Activated naive CD8-positive, alpha-beta T cell treated with anti-CD3 and anti-CD28 coated beads, Interleukin-2, amount 50 U/mL, for 24 hours (primary cell): ENCODE data around the gene BANK1.

Experiments used
- ATAC-seq: fragments of 150-1000 bp; cut with Tn5 transposase; one replicate; pipeline ENCODE4 v1.10.0; 2021
- DNase-seq: peaks from one replicate; pipeline ENCODE4 v3.0.0; 2021
- H3K27ac Mint-ChIP-seq: one replicate; pipeline ENCODE4 v1.8.0; 2021; ENCODE audit warnings: mild to moderate bottlenecking, mixed read lengths
- H3K27me3 Mint-ChIP-seq: one replicate; pipeline ENCODE4 v1.8.0; 2021; ENCODE audit warnings: mixed read lengths
- H3K36me3 Mint-ChIP-seq: one replicate; pipeline ENCODE4 v1.8.0; 2021; ENCODE audit warnings: low read depth, mixed read lengths
- H3K4me1 Mint-ChIP-seq: one replicate; pipeline ENCODE4 v1.8.0; 2021; ENCODE audit warnings: mixed read lengths
- H3K4me3 Mint-ChIP-seq: one replicate; pipeline ENCODE4 v1.8.0; 2021; ENCODE audit warnings: mild to moderate bottlenecking, moderate library complexity, mixed read lengths
- H3K9me3 Mint-ChIP-seq: one replicate; pipeline ENCODE4 v1.8.0; 2021; ENCODE audit warnings: mixed read lengths

The BANK1 gene

DNA sequence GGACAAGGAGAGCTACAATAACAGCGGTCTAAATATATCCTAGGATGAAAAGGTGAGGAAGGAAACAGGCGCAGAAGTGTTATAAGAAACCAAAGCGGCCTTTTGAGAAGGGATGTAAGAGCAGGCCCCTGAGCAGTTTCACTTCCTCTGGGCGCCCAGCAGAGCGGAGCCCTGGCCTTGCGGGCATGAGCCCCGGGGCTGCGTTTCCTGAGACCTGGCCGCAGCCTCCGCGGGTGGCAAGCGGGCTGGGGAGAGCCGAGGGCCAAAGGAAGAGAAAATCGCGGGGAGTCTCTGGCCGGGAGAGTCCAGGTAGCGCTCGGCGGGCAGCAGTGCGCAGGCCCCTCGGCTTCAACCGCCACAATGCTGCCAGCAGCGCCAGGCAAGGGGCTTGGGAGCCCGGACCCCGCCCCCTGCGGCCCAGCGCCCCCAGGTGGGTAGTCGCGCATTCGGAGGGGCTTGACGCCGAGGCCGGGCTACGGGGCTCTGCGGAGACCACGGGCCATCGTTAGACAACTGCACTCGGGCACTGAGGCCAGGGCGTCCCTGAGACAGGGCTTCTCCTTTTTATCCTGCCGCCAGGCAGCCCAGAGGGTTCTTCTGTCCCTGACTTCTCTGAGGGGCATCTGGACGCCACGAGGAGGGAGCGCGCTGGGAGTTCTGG, at the start of gene BANK1:
Gene BANK1 (plus strand): TSS at position 210 of the 661 bp plus-strand sequence. CDS start 151 bp downstream, at position 361.
- DNase-seq (peak; percentile 56), ATAC-seq (peak; percentile 93)
- Mint-ChIP-seq H3K9me3 (peaks cover 4% of the 10 kb centered on the region), H3K4me1 (peaks cover 19% of the 10 kb centered on the region), H3K4me3 (peak within 1 kb of the TSS; percentile 82), H3K36me3 (no peaks in the 10 kb centered on the region), H3K27me3 (peaks cover 32% of the 10 kb centered on the region), H3K27ac (peak within 1 kb of the TSS; percentile 86)

- no peak for ATAC-seq
- no peak for DNase-seq
- Mint-ChIP-seq H3K36me3 (no peaks in the 10 kb centered on the region), H3K4me3 (no peak overlapping the region), H3K27me3 (no peaks in the 10 kb centered on the region), H3K9me3 (no peaks in the 10 kb centered on the region), H3K4me1 (peaks cover 2% of the 10 kb centered on the region), H3K27ac (no peak overlapping the region)
Measured at GRCh38 chr4:101753721-101754120, 36.8 kb upstream of the BANK1 start.

GRCh38 chr4:101756181-101756580, 34.3 kb upstream of the BANK1 start:
- ATAC-seq (no peak), DNase-seq (no peak)
- Mint-ChIP-seq H3K36me3 (no peaks in the 10 kb centered on the region), H3K4me1 (peaks cover 2% of the 10 kb centered on the region), H3K9me3 (no peaks in the 10 kb centered on the region), H3K4me3 (no peak overlapping the region), H3K27ac (no peak overlapping the region), H3K27me3 (no peaks in the 10 kb centered on the region)

DNA sequence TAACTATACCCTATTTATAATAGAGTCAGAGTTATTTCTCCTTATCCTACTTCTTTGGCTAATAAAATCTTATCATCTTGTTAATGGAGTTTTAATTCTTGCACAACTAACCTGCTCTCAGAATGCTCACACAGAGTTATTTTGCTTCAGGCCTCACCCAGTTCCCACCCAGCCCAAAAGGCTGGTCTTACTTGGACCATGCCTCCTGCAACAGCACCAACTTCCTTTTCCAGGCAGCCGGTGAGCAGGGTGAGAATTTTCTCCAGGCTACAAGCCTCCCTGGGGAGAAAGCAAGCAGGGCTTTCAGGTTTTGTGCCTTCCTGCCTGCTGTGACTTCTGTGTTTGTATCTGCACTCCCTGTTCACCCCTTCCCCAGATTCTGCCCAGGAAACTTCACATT, 29.1 kb upstream of the BANK1 start:
- ATAC-seq = no peak

DNA sequence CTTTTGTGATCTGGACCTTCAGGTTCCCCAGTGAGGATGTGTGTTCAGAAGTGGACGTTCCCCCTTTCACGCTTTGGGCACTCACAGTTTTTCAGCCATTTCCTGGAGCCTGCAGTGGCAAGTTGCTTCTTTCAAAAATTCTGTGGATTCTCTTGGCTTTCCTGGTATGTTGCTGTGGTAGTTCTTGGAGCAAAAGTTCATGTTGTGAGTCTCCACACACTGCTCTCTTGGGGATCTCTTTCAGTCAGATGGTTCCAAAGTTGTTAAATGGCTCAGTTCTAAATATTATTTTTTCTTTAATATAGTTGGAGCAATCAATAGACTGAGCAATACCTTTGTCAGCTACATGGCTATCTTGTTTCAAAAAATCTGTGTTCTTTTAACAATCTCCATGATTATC, 28.5 kb upstream of the BANK1 start:
- H3K4me1 Mint-ChIP-seq = no peaks in the 10 kb centered on the region
- peaks cover 12% of the 10 kb centered on the region for H3K9me3 Mint-ChIP-seq
- H3K27me3 Mint-ChIP-seq = peaks cover 5% of the 10 kb centered on the region
- no peak overlapping the region for H3K4me3 Mint-ChIP-seq
- H3K36me3 Mint-ChIP-seq = no peaks in the 10 kb centered on the region
- DNase-seq (no peak), ATAC-seq (no peak)
- no peak overlapping the region for H3K27ac Mint-ChIP-seq

More for the DNA sequence above, 29.1 kb upstream of the BANK1 start:
- no peak overlapping the region for H3K4me3 Mint-ChIP-seq
- peaks cover 6% of the 10 kb centered on the region for H3K9me3 Mint-ChIP-seq
- DNase-seq = no peak
- no peaks in the 10 kb centered on the region for H3K36me3 Mint-ChIP-seq
- H3K4me1 Mint-ChIP-seq = no peaks in the 10 kb centered on the region
- H3K27me3 Mint-ChIP-seq = peaks cover 2% of the 10 kb centered on the region
- H3K27ac Mint-ChIP-seq = no peak overlapping the region

DNA sequence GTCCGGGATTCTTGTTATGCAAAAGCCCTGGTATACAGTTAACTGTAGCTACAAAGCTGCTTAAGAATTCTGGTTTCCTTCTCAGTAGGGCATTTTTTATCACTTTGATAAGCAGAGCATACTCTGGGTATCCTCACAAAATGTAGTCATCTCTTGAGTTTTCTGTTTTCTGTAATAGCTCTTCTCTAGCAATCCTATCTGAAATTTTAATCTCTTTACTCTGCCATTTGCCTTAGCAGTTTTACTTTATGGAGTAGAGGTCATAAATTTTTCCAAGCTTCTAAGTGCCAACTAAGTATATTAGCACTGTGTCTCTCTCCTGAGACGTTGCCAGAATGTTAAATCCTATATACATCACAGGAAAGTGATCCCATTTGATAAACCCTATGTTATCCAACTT, 28.0 kb upstream of the BANK1 start:
- no peak for ATAC-seq
- H3K9me3 Mint-ChIP-seq = peaks cover 15% of the 10 kb centered on the region

GRCh38 chr4:101763576-101763975, 27.0 kb upstream of the BANK1 start:
- H3K4me1 Mint-ChIP-seq = no peaks in the 10 kb centered on the region
- no peak overlapping the region for H3K27ac Mint-ChIP-seq
- peaks cover 15% of the 10 kb centered on the region for H3K9me3 Mint-ChIP-seq
- no peak for DNase-seq
- H3K4me3 Mint-ChIP-seq = no peak overlapping the region
- ATAC-seq = no peak
- peaks cover 7% of the 10 kb centered on the region for H3K27me3 Mint-ChIP-seq
- no peaks in the 10 kb centered on the region for H3K36me3 Mint-ChIP-seq

More for the DNA sequence above, 28.0 kb upstream of the BANK1 start:
- Mint-ChIP-seq H3K4me1 (no peaks in the 10 kb centered on the region), H3K27me3 (peaks cover 7% of the 10 kb centered on the region), H3K4me3 (no peak overlapping the region), H3K36me3 (no peaks in the 10 kb centered on the region), H3K27ac (no peak overlapping the region)
- no peak for DNase-seq

DNA sequence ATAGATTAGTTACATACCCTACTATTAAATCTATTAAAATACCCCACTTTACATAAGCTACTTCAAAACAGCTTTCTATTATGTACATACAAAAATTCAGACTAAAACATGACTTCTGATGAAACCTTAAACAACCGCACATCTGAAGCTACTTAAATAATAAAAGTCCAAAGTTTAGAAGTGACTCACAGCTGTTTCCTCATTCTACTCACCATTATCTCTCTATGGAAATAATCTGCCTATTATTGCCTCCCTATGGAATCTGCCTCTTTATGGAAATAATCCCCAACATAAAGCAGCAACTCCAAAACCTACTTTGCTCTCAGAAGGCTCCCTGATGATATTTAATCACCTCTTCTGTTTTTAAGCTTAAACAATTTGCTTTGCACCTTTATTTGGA, 15.7 kb upstream of the BANK1 start:
- H3K4me3 Mint-ChIP-seq = no peak overlapping the region
- H3K4me1 Mint-ChIP-seq = no peaks in the 10 kb centered on the region
- H3K27ac Mint-ChIP-seq = no peak overlapping the region
- peaks cover 2% of the 10 kb centered on the region for H3K27me3 Mint-ChIP-seq
- ATAC-seq (no peak), DNase-seq (no peak)
- H3K36me3 Mint-ChIP-seq = peaks cover 2% of the 10 kb centered on the region
- H3K9me3 Mint-ChIP-seq = peaks cover 8% of the 10 kb centered on the region

GRCh38 chr4:101777431-101777830, 13.1 kb upstream of the BANK1 start:
- ATAC-seq (no peak), DNase-seq (no peak)
- Mint-ChIP-seq H3K9me3 (no peaks in the 10 kb centered on the region), H3K4me1 (no peaks in the 10 kb centered on the region), H3K27me3 (peaks cover 2% of the 10 kb centered on the region), H3K36me3 (no peaks in the 10 kb centered on the region), H3K4me3 (no peak overlapping the region), H3K27ac (no peak overlapping the region)

GRCh38 chr4:101780284-101780683, 10.2 kb upstream of the BANK1 start:
- Mint-ChIP-seq H3K4me3 (no peak overlapping the region), H3K27me3 (peaks cover 3% of the 10 kb centered on the region), H3K4me1 (peaks cover 3% of the 10 kb centered on the region), H3K9me3 (no peaks in the 10 kb centered on the region), H3K36me3 (no peaks in the 10 kb centered on the region), H3K27ac (no peak overlapping the region)
- ATAC-seq (no peak), DNase-seq (no peak)

DNA sequence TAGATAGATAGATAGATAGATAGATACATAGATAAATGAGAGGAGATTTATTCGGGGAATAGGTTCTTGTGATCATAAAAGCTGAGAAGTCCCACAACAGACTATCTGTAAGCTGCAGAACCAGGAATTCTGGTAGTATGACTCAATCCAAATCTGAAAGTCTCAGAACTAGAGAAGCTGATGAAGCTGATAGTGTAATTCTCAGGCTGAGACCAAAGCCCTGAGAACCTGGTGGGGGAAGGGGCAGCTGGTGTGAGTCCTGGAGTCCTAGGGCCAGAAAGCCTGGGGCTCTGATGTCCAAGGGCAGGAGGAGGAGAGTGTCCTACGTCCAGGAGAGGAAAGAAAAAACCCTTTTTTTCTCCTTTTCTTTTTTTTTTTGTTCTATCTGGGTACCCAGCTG, 8.0 kb upstream of the BANK1 start:
- H3K4me1 Mint-ChIP-seq = peaks cover 7% of the 10 kb centered on the region
- no peaks in the 10 kb centered on the region for H3K36me3 Mint-ChIP-seq
- peaks cover 3% of the 10 kb centered on the region for H3K27me3 Mint-ChIP-seq
- H3K27ac Mint-ChIP-seq = no peak overlapping the region
- DNase-seq (no peak), ATAC-seq (no peak)
- no peak overlapping the region for H3K4me3 Mint-ChIP-seq
- peaks cover 4% of the 10 kb centered on the region for H3K9me3 Mint-ChIP-seq

DNA sequence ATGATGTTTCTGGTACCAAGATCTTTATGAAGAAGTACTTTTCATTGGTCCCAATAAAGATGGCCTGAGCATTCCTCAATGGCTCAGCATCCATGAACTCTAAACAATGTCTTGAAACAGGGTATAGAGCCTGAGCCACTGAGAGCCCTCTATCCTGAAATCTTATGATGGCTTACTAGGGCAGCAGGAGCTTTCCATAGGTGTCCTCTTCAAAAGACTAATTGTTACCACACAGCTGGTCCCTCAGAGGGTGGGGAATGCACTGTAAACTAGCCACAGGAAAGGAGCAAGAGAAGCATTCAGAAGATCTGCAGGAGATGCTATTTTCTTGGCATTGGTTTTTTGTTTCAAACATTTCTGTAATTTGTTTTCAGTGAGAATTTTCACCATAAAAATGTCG, 5.6 kb upstream of the BANK1 start:
- Mint-ChIP-seq H3K9me3 (peaks cover 4% of the 10 kb centered on the region), H3K4me3 (no peak overlapping the region), H3K27me3 (peaks cover 9% of the 10 kb centered on the region), H3K36me3 (no peaks in the 10 kb centered on the region), H3K4me1 (peaks cover 8% of the 10 kb centered on the region), H3K27ac (no peak overlapping the region)
- DNase-seq (no peak), ATAC-seq (no peak)

DNA sequence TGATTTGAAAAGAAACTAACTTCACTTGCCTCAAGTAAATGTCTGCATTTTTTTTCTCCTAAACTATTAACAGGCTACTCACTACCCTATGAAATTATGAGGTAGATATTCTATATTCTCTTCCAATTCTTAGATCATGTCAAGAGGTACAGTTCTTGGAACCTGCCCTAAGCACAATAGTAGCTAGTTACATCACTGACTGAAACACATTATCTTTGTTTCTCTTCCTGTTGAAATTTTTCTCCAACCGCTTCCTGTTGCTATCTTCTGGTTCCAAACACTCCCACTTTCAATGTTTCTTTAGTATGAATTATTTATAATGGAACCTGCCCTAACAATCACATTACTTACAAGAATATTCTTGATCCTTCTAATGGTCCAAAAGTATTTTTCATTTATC, 5.0 kb upstream of the BANK1 start:
- Mint-ChIP-seq H3K27me3 (peaks cover 12% of the 10 kb centered on the region), H3K9me3 (peaks cover 4% of the 10 kb centered on the region), H3K36me3 (no peaks in the 10 kb centered on the region), H3K4me3 (no peak overlapping the region), H3K27ac (no peak overlapping the region), H3K4me1 (peaks cover 13% of the 10 kb centered on the region)
- ATAC-seq = no peak
- no peak for DNase-seq

GRCh38 chr4:101787701-101788316, 2.7 kb upstream of the BANK1 start:
- H3K27me3 Mint-ChIP-seq = peaks cover 25% of the 10 kb centered on the region
- H3K4me1 Mint-ChIP-seq = peaks cover 21% of the 10 kb centered on the region
- no peak overlapping the region for H3K4me3 Mint-ChIP-seq
- no peak for DNase-seq
- H3K27ac Mint-ChIP-seq = no peak overlapping the region
- ATAC-seq = no peak
- H3K36me3 Mint-ChIP-seq = no peaks in the 10 kb centered on the region
- H3K9me3 Mint-ChIP-seq = peaks cover 4% of the 10 kb centered on the region

- Mint-ChIP-seq H3K27me3 (peaks cover 34% of the 10 kb centered on the region), H3K27ac (peak overlapping the region; percentile 86), H3K4me3 (peak overlapping the region; percentile 82), H3K9me3 (peaks cover 4% of the 10 kb centered on the region), H3K4me1 (peaks cover 18% of the 10 kb centered on the region), H3K36me3 (no peaks in the 10 kb centered on the region)
- peak; percentile 13 for ATAC-seq
- DNase-seq = peak; percentile 8
Measured at GRCh38 chr4:101791182-101791558, 640 bp downstream of the BANK1 start.
